HCT116 (cell line): ENCODE measurements around the gene RAB3B. TPM values are rescaled to one million over a fixed set of nuclear protein-coding genes. Genes with fewer than 3 reads are reported as not detected.

Experiments
- ATAC-seq: fragments of 200-7000 bp; cut with Tn5 transposase; 2 replicates; pipeline ENCODE4 v1.9.1; 2020; ENCODE audit warnings: mild to moderate bottlenecking, moderate library complexity
- BruUV-seq: library from RNA; stranded (reverse); fragments of 400-500 nt; replicated peaks from 2 replicates; lab custom pipeline; 2021; lab: Mats Ljungman, UMichigan
- CTCF ChIA-PET: fragments of 300-600 bp; sonication (Branson Sonifier 250); formaldehyde crosslinking; loops from one replicate; lab custom pipeline; 2021; ENCODE audit warnings: antibody characterized with exemption; lab: Charles Lee
- POLR2A ChIA-PET: fragments of 300-600, 350-600 bp; sonication (Branson Sonifier 250); formaldehyde crosslinking; loops from one replicate; lab custom pipeline; 2021; ENCODE audit warnings: antibody characterized with exemption; lab: Charles Lee
- RAD21 ChIA-PET, 2 experiments: fragments of 300-600 bp; sonication (Branson Sonifier 250); formaldehyde crosslinking; loops; one replicate each; lab custom pipeline; 2023; ENCODE audit warnings: low total read pairs in 2 of 2; ENCODE audit not compliant: uncharacterized antibody in 2 of 2, unreplicated experiment in 2 of 2, low non-redundant PET in 1 of 2; lab: Charles Lee
- DNase-seq: peaks from one replicate; pipeline ENCODE4 v3.0.0-alpha.2; 2010; ENCODE audit warnings: low read depth, low spot score
- H2AFZ ChIP-seq: fragments of 200-600 bp; shearing (Covaris generic), sonication (generic); 2 replicates; pipeline ENCODE4 v1.6.1; 2017; ENCODE audit warnings: low read depth, mixed run types, mixed read lengths, antibody characterized with exemption, low read length; ENCODE audit not compliant: poor library complexity, severe bottlenecking
- H3K27ac ChIP-seq: 2 replicates; pipeline ENCODE4 v1.5.1; 2012; ENCODE audit warnings: low read depth, low read length
- H3K27me3 ChIP-seq: fragments of 200-600 bp; sonication (generic); 2 replicates; pipeline ENCODE4 v1.6.1; 2016; ENCODE audit warnings: mixed run types, low read length, mixed read lengths; ENCODE audit not compliant: insufficient read depth
- H3K36me3 ChIP-seq, 2 experiments: fragments of 200-500 bp in 1 of 2; fragments of 200-600 bp in 1 of 2; sonication (Bioruptor generic) in 1 of 2; sonication (generic) in 1 of 2; 2 replicates each; pipeline versions ENCODE4 v1.5.1 to v1.6.1; 2014 to 2016; ENCODE audit warnings: low read length in 2 of 2, inconsistent platforms in 1 of 2, mixed read lengths in 1 of 2, mixed run types in 1 of 2; ENCODE audit not compliant: insufficient read depth in 2 of 2, control insufficient read depth in 1 of 2
- H3K4me1 ChIP-seq, 2 experiments: fragments of 200-600 bp in 1 of 2; sonication (generic) in 1 of 2; 2 replicates each; pipeline versions ENCODE4 v1.5.1 to v1.6.1; 2012 to 2017; ENCODE audit warnings: low read length in 2 of 2, inconsistent platforms in 1 of 2, mild to moderate bottlenecking in 1 of 2, mixed read lengths in 1 of 2, mixed run types in 1 of 2, moderate library complexity in 1 of 2; ENCODE audit not compliant: insufficient read depth in 2 of 2, control insufficient read depth in 1 of 2
- H3K4me2 ChIP-seq: fragments of 200-600 bp; sonication (generic); 2 replicates; pipeline ENCODE4 v1.6.1; 2017; ENCODE audit warnings: mixed run types, low read length, mixed read lengths
- H3K4me3 ChIP-seq, 2 experiments: fragments of 200-600 bp in 1 of 2; sonication (generic) in 1 of 2; replicated peaks in 1 of 2; 2 replicates each; pipeline ENCODE4 v1.5.1; 2011 to 2016; ENCODE audit warnings: low read length in 2 of 2, control low read depth in 1 of 2, low read depth in 1 of 2, mild to moderate bottlenecking in 1 of 2, mixed read lengths in 1 of 2, mixed run types in 1 of 2
- H3K79me2 ChIP-seq: fragments of 200-600 bp; sonication (generic); 2 replicates; pipeline ENCODE4 v1.6.1; 2017; ENCODE audit warnings: mild to moderate bottlenecking, mixed run types, low read length, moderate library complexity, mixed read lengths; ENCODE audit not compliant: insufficient read depth
- H3K9ac ChIP-seq: fragments of 200-600 bp; sonication (generic); 2 replicates; pipeline ENCODE4 v1.6.1; 2016; ENCODE audit warnings: low read length, mixed read lengths
- H3K9me2 ChIP-seq: fragments of 200-600 bp; sonication (generic), shearing (Covaris generic); 2 replicates; pipeline ENCODE4 v1.6.1; 2017; ENCODE audit warnings: mixed run types, mild to moderate bottlenecking, moderate library complexity; ENCODE audit not compliant: insufficient read depth
- H3K9me3 ChIP-seq, 2 experiments: fragments of 200-500 bp in 1 of 2; fragments of 200-600 bp in 1 of 2; sonication (Bioruptor generic) in 1 of 2; sonication (generic) in 1 of 2; 2 replicates each; pipeline ENCODE4 v1.6.1; 2014 to 2017; ENCODE audit warnings: low read length in 2 of 2, mixed read lengths in 2 of 2, inconsistent platforms in 1 of 2, low read depth in 1 of 2, mild to moderate bottlenecking in 1 of 2, mixed run types in 1 of 2, moderate library complexity in 1 of 2; ENCODE audit not compliant: control insufficient read depth in 1 of 2, insufficient read depth in 1 of 2
- H4K20me1 ChIP-seq: fragments of 200-600 bp; sonication (generic), shearing (Covaris generic); 2 replicates; pipeline ENCODE4 v1.6.1; 2017; ENCODE audit warnings: mixed run types, mild to moderate bottlenecking, moderate library complexity; ENCODE audit not compliant: insufficient read depth
- ATF3 ChIP-seq: IDR thresholded peaks from 2 replicates; pipeline ENCODE4 v1.6.1; 2012
- CEBPB ChIP-seq: IDR thresholded peaks from 2 replicates; pipeline ENCODE4 v1.6.1; 2012; ENCODE audit warnings: low read depth
- EGR1 ChIP-seq: IDR thresholded peaks from 2 replicates; pipeline ENCODE4 v1.6.1; 2012; ENCODE audit warnings: low read depth
- ELF1 ChIP-seq: IDR thresholded peaks from 2 replicates; pipeline ENCODE4 v1.6.1; 2012; ENCODE audit warnings: low read depth, borderline replicate concordance
- EZH2 ChIP-seq: fragments of 200-600 bp; sonication (generic); IDR thresholded peaks from 2 replicates; pipeline ENCODE4 v1.6.1; 2017; ENCODE audit warnings: antibody characterized with exemption, mixed run types
- MAX ChIP-seq: IDR thresholded peaks from 2 replicates; pipeline ENCODE4 v1.6.1; 2012
- POLR2A ChIP-seq: IDR thresholded peaks from 2 replicates; pipeline ENCODE4 v1.7.0; 2011; ENCODE audit warnings: borderline replicate concordance; ENCODE audit not compliant: insufficient read depth, insufficient read length; ENCODE audit errors: extremely low read depth
- RAD21 ChIP-seq: IDR thresholded peaks from 2 replicates; pipeline ENCODE4 v1.6.1; 2012; ENCODE audit warnings: low read depth, mild to moderate bottlenecking
- REST ChIP-seq: IDR thresholded peaks from 2 replicates; pipeline ENCODE4 v1.6.1; 2012; ENCODE audit warnings: low read depth
- intact Hi-C: fragments of 100-400 bp; cut with micrococcal nuclease; formaldehyde crosslinking; loops from 2 replicates; pipeline ENCODE4 v1.10.0; 2022
- total RNA-seq: library from RNA; stranded (reverse); gene quantifications from one replicate; pipeline ENCODE4 v1.2.1, GENCODE V29; 2021; ENCODE audit not compliant: unreplicated experiment

RAB3B gene
- total RNA-seq, 1 experiment from 2014 or later = 15.1 TPM

DNA sequence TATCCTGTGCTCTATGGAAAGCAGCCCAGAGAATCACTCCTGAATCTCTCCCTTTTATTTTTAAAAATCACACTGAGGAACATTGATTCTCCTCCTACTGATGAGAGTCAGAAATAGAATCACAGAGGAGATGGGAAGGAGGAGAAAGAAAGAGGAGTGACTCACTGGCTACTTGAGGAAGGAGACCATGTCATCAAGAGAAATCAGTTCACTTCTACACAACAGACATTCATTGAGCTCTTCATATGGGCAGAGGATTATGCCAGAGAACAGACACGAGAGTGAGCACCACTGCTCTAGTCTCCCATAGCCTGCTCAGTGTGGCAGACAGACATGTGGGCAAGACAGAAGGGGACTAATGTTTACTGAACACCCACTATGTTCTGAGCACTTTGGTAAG is 44.2 kb downstream of the RAB3B start:
- POLR2A ChIA-PET = no interaction called here
- no peaks in the 10 kb centered on the region for H3K79me2 ChIP-seq
- H3K9ac ChIP-seq = no peak overlapping the region
- H2AFZ ChIP-seq = no peak overlapping the region
- H3K36me3 ChIP-seq = no peaks in the 10 kb centered on the region
- no TSS peak for BruUV-seq
- peaks cover 0 to 18% of the 10 kb centered on the region in 2 experiments; a peak in 1 of 4 replicates for H3K4me1 ChIP-seq
- no peaks in the 10 kb centered on the region for H4K20me1 ChIP-seq
- TF ChIP-seq POLR2A = no peak
- TF ChIP-seq ATF3 = no peak
- TF ChIP-seq EGR1 = 0 out of 2 replicates have a peak, but pooled peaks have one; percentile 15
- no peak for TF ChIP-seq MAX
- no peak for TF ChIP-seq REST
- H3K9me3 ChIP-seq = no peaks in the 10 kb centered on the region; a peak in 1 of 4 replicates
- H3K9me2 ChIP-seq = no peaks in the 10 kb centered on the region
- H3K4me2 ChIP-seq = no peak overlapping the region
- H3K4me3 ChIP-seq = no peak overlapping the region
- intact Hi-C loops = no loop called here
- no peak overlapping the region for H3K27ac ChIP-seq
- DNase-seq (no peak), ATAC-seq (no peak)
- RAD21 ChIA-PET = no interaction called here
- CTCF ChIA-PET = no interaction called here
- H3K27me3 ChIP-seq = no peaks in the 10 kb centered on the region

- H3K36me3 ChIP-seq = no peaks in the 10 kb centered on the region
- H3K27me3 ChIP-seq = no peaks in the 10 kb centered on the region
- DNase-seq = no peak
- BruUV-seq = no TSS peak
- H3K79me2 ChIP-seq = no peaks in the 10 kb centered on the region
- intact Hi-C loops = no loop called here
- POLR2A ChIA-PET = interaction anchor here (0.7 kb wide), 1 partner anchor 11 kb away, joined by 3 read pairs; no protein-coding TSS in a partner anchor
- no peak overlapping the region for H3K4me3 ChIP-seq
- no peak for ATAC-seq
- no peaks in the 10 kb centered on the region for H4K20me1 ChIP-seq
- H2AFZ ChIP-seq = no peak overlapping the region
- CTCF ChIA-PET = no interaction called here
- no peaks in the 10 kb centered on the region for H3K9me2 ChIP-seq
- H3K9me3 ChIP-seq = no peaks in the 10 kb centered on the region; a peak in 1 of 4 replicates
- RAD21 ChIA-PET = no interaction called here
- peaks cover 0 to 19% of the 10 kb centered on the region in 2 experiments; a peak in 1 of 4 replicates for H3K4me1 ChIP-seq
- H3K27ac ChIP-seq = no peak overlapping the region
- TF ChIP-seq RAD21 = no peak
- TF ChIP-seq ELF1 = no peak
- no peak for TF ChIP-seq EZH2
- no peak for TF ChIP-seq POLR2A
- TF ChIP-seq CEBPB = no peak
- no peak overlapping the region for H3K9ac ChIP-seq
- H3K4me2 ChIP-seq = no peak overlapping the region
Observed at GRCh38 chr1:51945591-51945990, 44.9 kb downstream of the RAB3B start.
